HG03280 (cell line): ENCODE results near the gene ATAT1.
"Not testable (repeated sequence)": the region's sequence is repeated elsewhere in the genome, so short reads cannot be mapped to it uniquely, and the experiment has no call there.

Experiments
- ATAC-seq: cut with Tn5 transposase; IDR thresholded peaks from one replicate; pipeline ENCODE4 v1.9.1; 2021; ENCODE audit warnings: mild to moderate bottlenecking, moderate library complexity; ENCODE audit not compliant: unreplicated experiment

Gene ATAT1

DNA sequence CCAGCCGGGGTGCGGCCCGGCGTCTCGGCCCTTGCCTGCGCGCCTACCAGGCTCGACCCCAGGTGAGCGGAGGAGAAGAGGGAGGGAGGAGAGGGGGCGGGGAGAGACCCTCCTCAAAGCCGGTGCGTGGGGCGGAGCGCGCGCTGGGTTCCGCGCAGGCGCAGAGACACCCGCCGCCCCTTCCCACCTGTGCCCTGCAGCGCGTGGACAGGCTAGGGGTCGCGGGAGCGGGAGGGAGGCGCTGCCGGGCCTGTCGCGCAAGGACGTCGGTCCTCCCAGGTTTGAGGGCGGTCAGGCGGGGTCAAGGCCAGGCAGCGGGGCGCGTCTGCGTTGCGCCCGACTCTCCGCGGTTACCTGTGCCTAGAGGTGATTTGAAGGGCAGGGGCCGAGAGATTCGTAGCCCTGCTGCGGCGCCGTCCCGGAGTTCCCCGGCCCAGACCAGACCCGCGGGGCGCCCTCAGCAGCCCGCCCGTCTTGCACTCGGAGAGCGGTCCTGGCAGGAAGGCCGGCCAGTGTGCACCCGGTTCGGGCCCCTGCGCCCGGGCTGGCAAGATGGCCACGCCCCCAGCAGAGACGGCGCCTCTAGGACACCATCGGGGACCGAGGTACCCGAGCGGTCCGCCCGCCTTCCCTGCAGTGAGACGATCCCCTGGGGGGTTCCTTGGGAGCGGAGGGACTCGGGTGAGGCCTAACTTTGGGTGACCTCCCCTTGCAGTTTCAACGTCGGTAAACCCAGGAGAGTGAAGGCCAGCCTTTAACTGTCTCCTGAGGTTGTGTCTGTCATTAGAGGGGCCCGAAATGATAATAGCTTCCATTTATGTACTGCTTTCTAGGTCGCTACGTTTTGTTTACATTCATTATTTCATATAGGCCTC is 20.8 kb downstream of the ATAT1 start:
- peak; percentile 67 for ATAC-seq

DNA sequence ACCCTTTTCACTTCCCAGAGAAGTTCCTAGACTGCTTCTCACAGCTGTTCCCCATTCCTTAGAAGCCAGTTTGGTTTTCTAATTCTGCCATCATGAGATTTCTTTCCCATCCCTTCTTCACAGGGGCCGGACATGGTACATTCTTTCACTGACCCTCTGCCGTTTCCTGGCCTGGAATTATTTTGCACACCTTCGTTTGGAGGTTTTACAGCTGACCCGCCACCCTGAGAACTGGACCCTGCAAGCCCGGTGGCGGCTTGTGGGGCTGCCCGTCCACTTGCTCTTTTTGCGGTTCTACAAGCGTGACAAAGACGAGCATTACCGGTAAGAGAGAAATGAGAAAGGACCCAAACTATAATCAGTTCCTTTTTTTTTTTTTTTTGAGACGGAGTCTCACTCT is 24.5 kb downstream of the ATAT1 start:
- no peak for ATAC-seq

- no peak for ATAC-seq
Observed at GRCh38 chr6:30654798-30655742, 28.4 kb downstream of the ATAT1 start.

GRCh38 chr6:30655743-30656094 is 29.0 kb downstream of the ATAT1 start:
- ATAC-seq, result no peak

GRCh38 chr6:30656513-30656912 is 29.8 kb downstream of the ATAT1 start:
- ATAC-seq, result no peak

DNA sequence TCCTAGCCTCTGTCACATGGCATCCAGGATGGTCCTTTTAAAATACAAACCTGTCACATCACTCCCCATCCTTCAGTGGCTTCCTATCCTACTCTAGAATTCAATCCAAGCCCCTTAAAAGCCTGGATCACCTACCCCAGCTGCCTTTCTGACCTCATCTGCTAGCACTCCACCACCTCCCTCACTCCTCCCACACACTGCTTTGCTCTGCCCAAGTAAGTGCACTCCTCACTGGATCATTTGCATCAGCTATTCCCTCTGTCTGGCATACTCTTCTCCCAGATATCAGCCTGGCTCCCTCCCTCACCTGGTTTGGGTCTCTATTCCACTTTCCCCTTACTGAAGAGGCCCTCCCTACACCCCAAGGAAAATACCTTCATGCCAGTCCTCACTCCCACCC is 30.8 kb downstream of the ATAT1 start:
- ATAC-seq, result no peak

- ATAC-seq, result not testable (repeated sequence)
Observed at GRCh38 chr6:30657922-30658321, 31.2 kb downstream of the ATAT1 start.

- ATAC-seq, result no peak
Observed at GRCh38 chr6:30664994-30665767, 38.5 kb downstream of the ATAT1 start.

DNA sequence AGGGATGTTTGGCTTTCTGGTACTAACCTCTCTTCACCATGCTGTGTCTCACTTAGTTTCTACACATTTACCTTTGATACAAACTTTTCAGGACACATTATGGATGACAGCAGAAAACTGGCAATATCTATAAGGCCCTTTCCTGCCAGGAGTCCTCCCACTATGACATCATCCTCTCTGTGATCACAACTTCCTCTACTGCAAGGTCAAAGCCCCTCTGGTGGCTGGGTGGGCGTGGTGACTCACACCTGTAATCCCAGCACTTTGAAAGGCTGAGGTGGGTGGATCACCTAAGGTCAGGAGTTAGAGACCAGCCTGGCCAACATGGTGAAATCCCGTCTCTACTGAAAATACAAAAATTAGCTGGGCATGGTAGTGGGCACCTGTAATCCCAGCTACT is 39.6 kb downstream of the ATAT1 start:
- ATAC-seq, result not testable (repeated sequence)

- no peak for ATAC-seq
Observed at GRCh38 chr6:30670760-30671527, 44.3 kb downstream of the ATAT1 start.

- ATAC-seq, result peak; percentile 76
Observed at GRCh38 chr6:30672445-30673253, 46.0 kb downstream of the ATAT1 start, which contains the start of gene DHX16. TSS of gene DHX16 (minus strand) at chr6:30673006. CDS start at chr6:30672841, 165 bp downstream.

DNA sequence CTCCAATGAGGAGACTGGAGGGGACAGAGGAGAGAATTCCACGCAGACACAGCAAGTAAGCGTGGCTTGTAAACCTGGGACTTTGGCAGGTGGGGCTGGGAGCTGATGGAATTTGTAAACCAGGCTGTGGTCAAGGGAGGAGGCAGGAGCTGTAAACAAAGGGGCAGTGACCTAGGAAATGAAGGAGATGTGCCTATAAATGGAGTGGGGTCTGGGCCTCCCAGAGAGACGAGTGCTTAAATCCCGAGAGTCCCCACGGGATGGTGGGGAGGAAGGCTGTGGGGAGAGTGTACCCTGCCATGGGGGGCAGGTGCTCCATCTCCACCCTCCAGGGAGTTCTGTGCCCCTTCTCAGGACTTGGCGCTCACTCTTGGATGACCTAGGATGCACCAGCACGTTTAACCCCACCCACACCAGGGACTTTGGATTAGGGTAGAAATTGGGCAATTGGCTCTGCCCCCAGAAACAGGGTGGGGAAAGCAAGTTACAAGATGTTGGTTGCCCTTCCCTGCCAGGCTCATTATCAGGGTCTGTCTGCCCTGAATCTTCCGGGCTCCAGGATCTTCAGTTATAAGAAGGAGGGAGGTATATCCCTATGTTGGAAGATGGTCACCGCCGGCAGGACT is 50.1 kb downstream of the ATAT1 start:
- ATAC-seq, result no peak

- ATAC-seq, result peak; percentile 51
Observed at GRCh38 chr6:30678964-30679726, 52.5 kb downstream of the ATAT1 start.

DNA sequence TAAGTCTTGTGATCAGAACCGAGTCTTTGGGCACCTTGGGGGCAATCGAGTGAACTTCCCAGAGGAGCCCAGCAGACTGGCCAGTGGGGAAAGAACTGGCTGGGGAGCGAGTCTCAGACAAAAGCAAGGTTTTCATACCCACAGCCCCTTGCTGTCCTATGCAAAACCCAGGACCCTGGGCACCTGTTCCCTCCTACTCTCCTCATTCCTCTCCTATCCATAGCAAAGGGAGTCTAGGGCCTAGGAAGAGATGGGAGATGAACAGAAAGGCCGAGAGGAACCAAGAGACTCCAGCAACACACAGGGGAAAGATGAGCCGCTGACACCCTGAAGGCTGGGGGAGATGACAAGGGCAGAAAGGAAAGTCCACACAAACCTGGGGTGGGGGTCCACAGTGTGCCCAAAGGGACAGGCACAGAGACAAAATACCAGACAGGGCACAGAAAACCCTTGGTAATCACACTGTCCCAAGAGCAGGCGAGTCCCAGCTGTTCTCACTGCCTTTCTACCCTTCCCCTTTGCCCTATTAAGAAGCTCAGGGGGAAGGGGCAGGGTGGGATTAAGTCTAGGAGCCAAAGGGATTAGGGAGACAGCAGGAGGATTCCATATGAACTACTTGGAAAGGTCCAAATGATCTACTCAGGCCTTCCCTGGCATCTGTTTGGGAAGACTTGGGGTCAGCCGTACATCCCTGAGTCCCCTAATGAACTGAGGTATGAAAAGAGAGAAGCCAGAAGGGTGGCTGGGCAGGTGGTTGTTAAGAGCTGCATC is 53.3 kb downstream of the ATAT1 start:
- no peak for ATAC-seq

GRCh38 chr6:30681766-30682142 is 55.1 kb downstream of the ATAT1 start:
- ATAC-seq, result no peak

GRCh38 chr6:30682143-30683117 is 55.8 kb downstream of the ATAT1 start:
- ATAC-seq, result peak; percentile 51
